GM19035 (cell line): ENCODE measurements around the gene UBR1.
"Not testable (repeated sequence)": the region's sequence is repeated elsewhere in the genome, so short reads cannot be mapped to it uniquely, and the experiment has no call there.

Experiments
- ATAC-seq: cut with Tn5 transposase; IDR thresholded peaks from one replicate; pipeline ENCODE4 v1.9.1; 2021; ENCODE audit not compliant: unreplicated experiment

UBR1 gene

GRCh38 chr15:43067717-43068461 lies 37.9 kb downstream of the UBR1 start:
- ATAC-seq = no peak

GRCh38 chr15:43056696-43057095 lies 49.1 kb downstream of the UBR1 start:
- ATAC-seq = no peak

- no peak for ATAC-seq
These were observed 53.0 kb downstream of the UBR1 start for GRCh38 chr15:43052860-43053259.

- no peak for ATAC-seq
These were observed 56.9 kb downstream of the UBR1 start for GRCh38 chr15:43048935-43049334.

GRCh38 chr15:43046484-43046883 lies 59.4 kb downstream of the UBR1 start:
- ATAC-seq = no peak

GRCh38 chr15:43042885-43043284 lies 63.0 kb downstream of the UBR1 start:
- ATAC-seq = no peak

- ATAC-seq = not testable (repeated sequence)
These were observed 64.8 kb downstream of the UBR1 start for GRCh38 chr15:43041085-43041484.

- ATAC-seq = not testable (repeated sequence)
These were observed 70.6 kb downstream of the UBR1 start for GRCh38 chr15:43035240-43035639.

- no peak for ATAC-seq
These were observed 76.4 kb downstream of the UBR1 start for GRCh38 chr15:43029476-43029875.

GRCh38 chr15:43025150-43025549 lies 80.7 kb downstream of the UBR1 start:
- ATAC-seq = no peak

GRCh38 chr15:43014671-43015070 lies 91.2 kb downstream of the UBR1 start:
- ATAC-seq = not testable (repeated sequence)

- no peak for ATAC-seq
These were observed 96.6 kb downstream of the UBR1 start for GRCh38 chr15:43009206-43009605.

GRCh38 chr15:43008150-43008549 lies 97.7 kb downstream of the UBR1 start:
- no peak for ATAC-seq

- no peak for ATAC-seq
These were observed 98.3 kb downstream of the UBR1 start for GRCh38 chr15:43007551-43007950.

GRCh38 chr15:43006991-43007390 lies 98.8 kb downstream of the UBR1 start:
- no peak for ATAC-seq

- ATAC-seq = not testable (repeated sequence)
These were observed 100.8 kb downstream of the UBR1 start for GRCh38 chr15:43004886-43005595.

GRCh38 chr15:42999201-42999779 lies 106.5 kb downstream of the UBR1 start:
- no peak for ATAC-seq

GRCh38 chr15:42996871-42997270 lies 109.0 kb downstream of the UBR1 start:
- ATAC-seq = no peak

GRCh38 chr15:42994546-42994945 lies 111.3 kb downstream of the UBR1 start:
- no peak for ATAC-seq

- no peak for ATAC-seq
These were observed 113.2 kb downstream of the UBR1 start for GRCh38 chr15:42992626-42993025.

- no peak for ATAC-seq
These were observed 119.0 kb downstream of the UBR1 start for GRCh38 chr15:42986693-42987342.
